HepG2 (cell line): ENCODE measurements around the gene AAMP. TPM values are rescaled to one million over a fixed set of nuclear protein-coding genes. Genes with fewer than 3 reads are reported as not detected.

Source experiments
- ATAC-seq: fragments of 200-7000 bp; cut with Tn5 transposase; 3 replicates; pipeline ENCODE4 v1.9.1; 2020; ENCODE audit warnings: mild to moderate bottlenecking, moderate library complexity
- BruUV-seq: library from RNA; stranded (reverse); fragments of 400-500 nt; replicated peaks from 2 replicates; lab custom pipeline; 2021; lab: Mats Ljungman, UMichigan
- CTCF ChIA-PET: fragments of 300-600 bp; formaldehyde crosslinking; extraction: SDS; loops from one replicate; lab custom pipeline; 2021; ENCODE audit warnings: low total read pairs, inconsistent platforms, low intra/inter-chr PET ratio; lab: Yijun Ruan, JAX
- POLR2A ChIA-PET: fragments of 350-600 bp; sonication (Branson Sonifier 250); formaldehyde crosslinking; loops from one replicate; lab custom pipeline; 2020; ENCODE audit warnings: antibody characterized with exemption, inconsistent platforms; lab: Yijun Ruan, JAX
- DNase-seq: peaks from one replicate; pipeline ENCODE4 v3.0.0-alpha.2; 2015; ENCODE audit warnings: low spot score
- FAIRE-seq: peaks from 3 replicates; lab custom pipeline; 2011; peaks lifted over from hg19 to GRCh38; lab: Jason Lieb, UNC
- H2AFZ ChIP-seq: one replicate; pipeline ENCODE4 v1.6.1; 2011; ENCODE audit warnings: low read length, inconsistent platforms
- H3K27ac ChIP-seq: fragments of 300-600 bp; 3 replicates; pipeline ENCODE4 v1.8.0; 2011; ENCODE audit warnings: mixed run types, mild to moderate bottlenecking, mixed read lengths, low read length, inconsistent platforms; ENCODE audit not compliant: insufficient read depth; ENCODE audit errors: extremely low read length
- H3K27me3 ChIP-seq, 2 experiments: fragments of 200-600 bp in 1 of 2; 2 replicates in 1 of 2; 3 replicates in 1 of 2; pipeline versions ENCODE4 v1.6.0 to v1.8.0; 2011; ENCODE audit warnings: low read length in 2 of 2, mild to moderate bottlenecking in 2 of 2, moderate library complexity in 2 of 2, inconsistent platforms in 1 of 2; ENCODE audit not compliant: insufficient read depth in 2 of 2, control insufficient read depth in 1 of 2
- H3K36me3 ChIP-seq, 2 experiments: fragments of 200-600 bp in 1 of 2; replicated peaks in 1 of 2; 2 replicates in 1 of 2; 3 replicates in 1 of 2; pipeline versions ENCODE4 v1.5.1 to v1.8.0; 2011; ENCODE audit warnings: low read length in 2 of 2, inconsistent platforms in 1 of 2; ENCODE audit not compliant: insufficient read depth in 2 of 2, control insufficient read depth in 1 of 2
- H3K4me1 ChIP-seq: 2 replicates; pipeline ENCODE4 v1.5.1; 2012; ENCODE audit warnings: low read length, inconsistent platforms; ENCODE audit not compliant: insufficient read depth
- H3K4me2 ChIP-seq: 2 replicates; pipeline ENCODE4 v1.6.0; 2011; ENCODE audit warnings: low read depth, low read length, inconsistent platforms
- H3K4me3 ChIP-seq, 3 experiments: fragments of 200-600 bp in 1 of 3; sonication (generic), shearing (Covaris generic) in 1 of 3; replicated peaks in 1 of 3; 2 replicates each; pipeline ENCODE4 v1.5.1; 2011 to 2016; ENCODE audit warnings: low read length in 3 of 3, inconsistent platforms in 2 of 3, low read depth in 2 of 3, mild to moderate bottlenecking in 2 of 3, control low read depth in 1 of 3, mixed read lengths in 1 of 3; ENCODE audit not compliant: insufficient read depth in 1 of 3
- H3K79me2 ChIP-seq: one replicate; pipeline ENCODE4 v1.6.1; 2011; ENCODE audit warnings: low read length, inconsistent platforms; ENCODE audit not compliant: insufficient read depth
- H3K9ac ChIP-seq: 2 replicates; pipeline ENCODE4 v1.6.0; 2011; ENCODE audit warnings: mild to moderate bottlenecking, low read depth, low read length, inconsistent platforms; ENCODE audit not compliant: insufficient read depth
- H3K9me3 ChIP-seq: 2 replicates; pipeline ENCODE4 v1.5.1; 2012; ENCODE audit warnings: mild to moderate bottlenecking, low read length
- H4K20me1 ChIP-seq: 2 replicates; pipeline ENCODE4 v1.6.0; 2011; ENCODE audit warnings: inconsistent platforms, mild to moderate bottlenecking, low read length, moderate library complexity; ENCODE audit not compliant: insufficient read depth
- AGO2 ChIP-seq: fragments of 200-400 bp; formaldehyde crosslinking; optimal IDR thresholded peaks from 2 replicates; pipeline ENCODE3; 2017; ENCODE audit warnings: mild to moderate bottlenecking, low read depth, low read length, moderate library complexity
- RBFOX2 ChIP-seq: fragments of 200-400 bp; formaldehyde crosslinking; IDR thresholded peaks from 2 replicates; pipeline ENCODE4 v1.6.1; 2017; ENCODE audit warnings: low read depth, mild to moderate bottlenecking, low read length
- RBM22 ChIP-seq: fragments of 200-400 bp; formaldehyde crosslinking; optimal IDR thresholded peaks from 2 replicates; pipeline ENCODE3; 2017; ENCODE audit warnings: mild to moderate bottlenecking, low read length, moderate library complexity
- ZNF709 ChIP-seq: sonication (generic); formaldehyde crosslinking; IDR thresholded peaks from 2 replicates; pipeline ENCODE4 v1.5.0; 2020; ENCODE audit warnings: mild to moderate bottlenecking, missing genetic modification reagents
- WGBS: methylation state at CpG from one replicate; pipeline ENCODE4 v1.1.6; 2017; ENCODE audit warnings: low lambda C conversion rate; 5-methylcytosine and 5-hydroxymethylcytosine counted together
- in situ Hi-C: cut with HindIII; loops from 2 replicates; pipeline ENCODE4 v1.10.0; 2017; ENCODE audit warnings: low pct_unique_long_range_greater_than_20kb; ENCODE audit not compliant: extremely low pct_ligation_motif_present
- intact Hi-C: fragments of 100-400 bp; cut with micrococcal nuclease; formaldehyde crosslinking; loops from one replicate; pipeline ENCODE4 v1.10.0; 2022; ENCODE audit not compliant: unreplicated experiment
- polyA plus RNA-seq, 8 experiments: library from polyadenylated mRNA; depleted of rRNA in 3 of 8; stranded (reverse) in 7 of 8; unstranded in 1 of 8; fragments of >200 nt; fragmentation: Illumina TruSeq in 4 of 8; extraction: Trizol in 4 of 8; gene quantifications; 2 replicates each; pipeline versions ENCODE4 v1.2.1 to v1.2.3, GENCODE V29; 2011 to 2016; ENCODE audit warnings: low read depth in 4 of 8, missing spikeins in 1 of 8, mixed read lengths in 1 of 8; ENCODE audit not compliant: insufficient read depth in 1 of 8
- total RNA-seq, 5 experiments: library from RNA; depleted of rRNA; stranded (reverse); fragments of >200 nt; fragmentation: Illumina TruSeq; extraction: Trizol; gene quantifications; 2 replicates each; pipeline ENCODE4 v1.2.3, GENCODE V29; 2016; ENCODE audit warnings: low read depth in 1 of 5
- TF ChIP-seq, protein P1 (sequence below): sonication (generic); formaldehyde crosslinking; IDR thresholded peaks from 2 replicates; pipeline ENCODE4 v1.9.0; 2021; ENCODE audit warnings: missing genetic modification reagents, mild to moderate bottlenecking, borderline replicate concordance
- TF ChIP-seq, protein P2 (sequence below): sonication (generic); formaldehyde crosslinking; IDR thresholded peaks from 2 replicates; pipeline ENCODE4 v1.5.1; 2020; ENCODE audit warnings: mild to moderate bottlenecking, missing genetic modification reagents, moderate library complexity

The AAMP gene
- total and polyA plus RNA-seq, 2 of the 13 experiments (the other 11 are each of a cell fraction or from before 2014, with no cell fraction given) = 110 to 186 TPM

DNA sequence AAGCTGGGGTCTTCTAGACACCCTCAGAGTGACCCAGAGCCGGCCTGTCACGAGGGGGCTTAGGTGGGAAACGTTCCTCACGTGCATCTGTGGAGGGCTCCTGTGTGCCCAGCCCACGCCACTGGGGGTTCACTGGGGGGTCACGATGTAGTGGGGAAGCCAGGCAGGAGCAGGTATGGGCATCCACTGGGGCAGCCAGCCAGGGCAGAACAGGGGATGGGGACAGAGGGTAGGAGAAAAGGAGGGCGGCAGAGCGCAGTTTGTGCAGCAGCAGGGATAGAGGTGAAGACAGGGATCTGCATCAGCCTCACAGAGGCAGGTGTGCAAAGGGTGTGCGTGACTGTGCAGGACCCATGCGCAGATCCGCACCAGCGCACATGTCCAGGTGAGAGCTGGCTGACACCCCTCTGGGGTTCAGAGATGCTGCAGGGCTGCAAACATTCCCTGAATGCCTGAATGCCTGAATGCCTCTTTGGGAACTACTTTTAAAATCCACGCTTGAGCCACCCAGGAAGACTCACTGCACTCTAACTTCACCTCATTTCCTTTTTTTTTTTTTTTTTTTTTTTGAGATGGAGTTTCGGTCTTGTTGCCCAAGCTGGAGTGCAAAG, 10.4 kb upstream of the AAMP start:
- CTCF ChIA-PET = no interaction called here
- Histone ChIP-seq H3K79me2 (peaks cover 20% of the 10 kb centered on the region), H3K9me3 (no peaks in the 10 kb centered on the region), H4K20me1 (peaks cover 32% of the 10 kb centered on the region; the same call in 1 of the 2 replicates), H3K27me3 (no peaks in the 10 kb centered on the region), H3K27ac (no peak overlapping the region), H3K4me2 (no peak overlapping the region), H2AFZ (no peak overlapping the region), H3K9ac (no peak overlapping the region), H3K4me1 (peaks cover 18% of the 10 kb centered on the region), H3K4me3 (no peak overlapping the region), H3K36me3 (peaks cover 49 to 78% of the 10 kb centered on the region in 2 experiments)
- in situ Hi-C loops = no loop called here
- BruUV-seq = no TSS peak
- intact Hi-C loops = no loop called here
- WGBS = 97% methylated on average over 14 of the region's 14 CpGs
- no peak for ATAC-seq
- POLR2A ChIA-PET = no interaction called here
- DNase-seq = no peak
- TF ChIP-seq, protein P1, sequence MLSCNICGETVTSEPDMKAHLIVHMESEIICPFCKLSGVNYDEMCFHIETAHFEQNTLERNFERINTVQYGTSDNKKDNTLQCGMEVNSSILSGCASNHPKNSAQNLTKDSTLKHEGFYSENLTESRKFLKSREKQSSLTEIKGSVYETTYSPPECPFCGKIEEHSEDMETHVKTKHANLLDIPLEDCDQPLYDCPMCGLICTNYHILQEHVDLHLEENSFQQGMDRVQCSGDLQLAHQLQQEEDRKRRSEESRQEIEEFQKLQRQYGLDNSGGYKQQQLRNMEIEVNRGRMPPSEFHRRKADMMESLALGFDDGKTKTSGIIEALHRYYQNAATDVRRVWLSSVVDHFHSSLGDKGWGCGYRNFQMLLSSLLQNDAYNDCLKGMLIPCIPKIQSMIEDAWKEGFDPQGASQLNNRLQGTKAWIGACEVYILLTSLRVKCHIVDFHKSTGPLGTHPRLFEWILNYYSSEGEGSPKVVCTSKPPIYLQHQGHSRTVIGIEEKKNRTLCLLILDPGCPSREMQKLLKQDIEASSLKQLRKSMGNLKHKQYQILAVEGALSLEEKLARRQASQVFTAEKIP (CRISPR knock-in tag) = no peak
- no peak for TF ChIP-seq ZNF709
- TF ChIP-seq RBM22 = peak; percentile 54
- TF ChIP-seq, protein P2, sequence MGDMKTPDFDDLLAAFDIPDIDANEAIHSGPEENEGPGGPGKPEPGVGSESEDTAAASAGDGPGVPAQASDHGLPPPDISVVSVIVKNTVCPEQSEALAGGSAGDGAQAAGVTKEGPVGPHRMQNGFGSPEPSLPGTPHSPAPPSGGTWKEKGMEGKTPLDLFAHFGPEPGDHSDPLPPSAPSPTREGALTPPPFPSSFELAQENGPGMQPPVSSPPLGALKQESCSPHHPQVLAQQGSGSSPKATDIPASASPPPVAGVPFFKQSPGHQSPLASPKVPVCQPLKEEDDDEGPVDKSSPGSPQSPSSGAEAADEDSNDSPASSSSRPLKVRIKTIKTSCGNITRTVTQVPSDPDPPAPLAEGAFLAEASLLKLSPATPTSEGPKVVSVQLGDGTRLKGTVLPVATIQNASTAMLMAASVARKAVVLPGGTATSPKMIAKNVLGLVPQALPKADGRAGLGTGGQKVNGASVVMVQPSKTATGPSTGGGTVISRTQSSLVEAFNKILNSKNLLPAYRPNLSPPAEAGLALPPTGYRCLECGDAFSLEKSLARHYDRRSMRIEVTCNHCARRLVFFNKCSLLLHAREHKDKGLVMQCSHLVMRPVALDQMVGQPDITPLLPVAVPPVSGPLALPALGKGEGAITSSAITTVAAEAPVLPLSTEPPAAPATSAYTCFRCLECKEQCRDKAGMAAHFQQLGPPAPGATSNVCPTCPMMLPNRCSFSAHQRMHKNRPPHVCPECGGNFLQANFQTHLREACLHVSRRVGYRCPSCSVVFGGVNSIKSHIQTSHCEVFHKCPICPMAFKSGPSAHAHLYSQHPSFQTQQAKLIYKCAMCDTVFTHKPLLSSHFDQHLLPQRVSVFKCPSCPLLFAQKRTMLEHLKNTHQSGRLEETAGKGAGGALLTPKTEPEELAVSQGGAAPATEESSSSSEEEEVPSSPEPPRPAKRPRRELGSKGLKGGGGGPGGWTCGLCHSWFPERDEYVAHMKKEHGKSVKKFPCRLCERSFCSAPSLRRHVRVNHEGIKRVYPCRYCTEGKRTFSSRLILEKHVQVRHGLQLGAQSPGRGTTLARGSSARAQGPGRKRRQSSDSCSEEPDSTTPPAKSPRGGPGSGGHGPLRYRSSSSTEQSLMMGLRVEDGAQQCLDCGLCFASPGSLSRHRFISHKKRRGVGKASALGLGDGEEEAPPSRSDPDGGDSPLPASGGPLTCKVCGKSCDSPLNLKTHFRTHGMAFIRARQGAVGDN = 0 out of 2 replicates have a peak, but pooled peaks have one; percentile 12
- TF ChIP-seq AGO2 = peak; percentile 41
- TF ChIP-seq RBFOX2 = 0 out of 2 replicates have a peak, but pooled peaks have one; percentile 42
- no peak for FAIRE-seq
